Neural progenitor cell (in vitro differentiated cells): ENCODE data around the gene THSD4.

Experiments
- CTCF ChIP-seq: fragments of 200-600 bp; sonication (generic); IDR thresholded peaks from 2 replicates; pipeline ENCODE4 v1.5.1; 2017; ENCODE audit warnings: antibody characterized with exemption, mild to moderate bottlenecking
- EZH2phosphoT487 ChIP-seq: fragments of 200-600 bp; sonication (generic); IDR thresholded peaks from 2 replicates; pipeline ENCODE4 v1.6.1; 2017; ENCODE audit warnings: antibody characterized with exemption

GRCh38 chr15:71465131-71465955, 350.1 kb downstream of the THSD4 start:
- no peak for TF ChIP-seq CTCF
- TF ChIP-seq EZH2phosphoT487: no peak
